Measurements from ENCODE around the gene CNOT4. TPM values are rescaled to one million over a fixed set of nuclear protein-coding genes. Genes with fewer than 3 reads are reported as not detected.

CNOT4 gene
- total and polyA plus RNA-seq, 2 of the 4 experiments (the other 2 are of a cell fraction): 7.0 to 8.1 TPM

GRCh38 chr7:135537905-135538304 lies 28.0 kb upstream of the CNOT4 start:
- H2AK5ac ChIP-seq (ENCODE audit: low read depth, low read length): no peak overlapping the region
- no peak overlapping the region for H3K23ac ChIP-seq (ENCODE audit: low read depth, low read length)
- ChIA-PET CTCF (no interaction called here), POLR2A (ENCODE audit: unreplicated experiment) (no interaction called here)
- no peak overlapping the region for H4K5ac ChIP-seq (ENCODE audit: low read depth, low read length)
- H2AFZ ChIP-seq (replicated peaks; ENCODE audit: low read length, poor library complexity): no peak overlapping the region
- no peaks in the 10 kb centered on the region for H3K9me1 ChIP-seq (ENCODE audit: insufficient read depth, low read length)
- no peak overlapping the region for H3K27ac ChIP-seq (ENCODE audit: insufficient read depth, low read length)
- intact Hi-C loops (cut with micrococcal nuclease): no loop called here
- H3K18ac ChIP-seq (ENCODE audit: low read depth, low read length): no peak overlapping the region
- H2BK20ac ChIP-seq (ENCODE audit: low read depth, low read length): no peak overlapping the region
- dilution Hi-C loops (cut with HindIII; ENCODE audit: low sequenced_read_pairs, unreplicated experiment): no loop called here
- H3K4me3 ChIP-seq (ENCODE audit: insufficient read depth, low read depth, low read length): no peak overlapping the region
- H3K27me3 ChIP-seq (ENCODE audit: control insufficient read depth, insufficient read depth, low read length): peaks cover 4% of the 10 kb centered on the region
- no peaks in the 10 kb centered on the region for H3K9me3 ChIP-seq (ENCODE audit: control insufficient read depth, insufficient read depth, low read length)
- H3K79me1 ChIP-seq (ENCODE audit: low read depth in 1 of 2, low read length in 2 of 2): no peaks in the 10 kb centered on the region
- H3K14ac ChIP-seq (replicated peaks; ENCODE audit: low read depth, low read length): no peak overlapping the region
- no peak overlapping the region for H2BK5ac ChIP-seq (ENCODE audit: low read depth, low read length, poor library complexity, severe bottlenecking)
- no peak overlapping the region for H3K4ac ChIP-seq (ENCODE audit: low read depth, low read length)
- no peaks in the 10 kb centered on the region for H4K20me1 ChIP-seq (ENCODE audit: insufficient read depth, low read length)
- no peak overlapping the region for H4K8ac ChIP-seq (ENCODE audit: low read depth in 2 of 2, low read length in 2 of 2)
- DNase-seq (no peak), ATAC-seq (ENCODE audit: low read depth) (no peak)
- TF ChIP-seq SMC3 (IDR thresholded peaks at IDR 0.05; ENCODE audit: low read depth, low read length): no peak
- TF ChIP-seq RAD21 (IDR thresholded peaks at IDR 0.05; ENCODE audit: low read length): no peak
- no peak for TF ChIP-seq RFX5 (IDR thresholded peaks at IDR 0.05; ENCODE audit: low read depth, low read length)
- no peak for TF ChIP-seq BHLHE40 (IDR thresholded peaks at IDR 0.05; ENCODE audit: low read depth, low read length)
- TF ChIP-seq RCOR1 (IDR thresholded peaks at IDR 0.05; ENCODE audit: insufficient replicate concordance, low read length): no peak
- TF ChIP-seq NFE2L2 (IDR thresholded peaks at IDR 0.05; ENCODE audit: low read depth, low read length): no peak
- TF ChIP-seq MAFK (IDR thresholded peaks at IDR 0.05; ENCODE audit: low read depth, low read length): no peak
- BruUV-seq (replicated peaks): no TSS peak
- no peak overlapping the region for H4K91ac ChIP-seq (ENCODE audit: insufficient read depth, low read depth, low read length)
- H3K4me1 ChIP-seq (ENCODE audit: control insufficient read depth, insufficient read depth, low read length): no peaks in the 10 kb centered on the region
- no peak overlapping the region for H3K56ac ChIP-seq (ENCODE audit: extremely low read depth, insufficient read depth, low read length)
- no peaks in the 10 kb centered on the region for H3K36me3 ChIP-seq (ENCODE audit: control insufficient read depth, insufficient read depth, low read length)
- H2AK9ac ChIP-seq (replicated peaks; ENCODE audit: low read depth, low read length, poor library complexity): no peak overlapping the region
- H2BK120ac ChIP-seq (ENCODE audit: low read depth, low read length): no peak overlapping the region
- in situ Hi-C loops (cut with MboI; ENCODE audit: low sequenced_read_pairs): no loop called here
- no peak overlapping the region for H2BK15ac ChIP-seq (ENCODE audit: low read depth, low read length)
- no peak overlapping the region for H3K4me2 ChIP-seq (ENCODE audit: low read depth, low read length)
- H3K9ac ChIP-seq (ENCODE audit: low read depth, low read length): no peak overlapping the region

Data from IMR-90 (cell line).